OCI-LY7 (cell line): ENCODE measurements around the gene XDH. TPM values are rescaled to one million over a fixed set of nuclear protein-coding genes. Genes with fewer than 3 reads are reported as not detected.

Experiments
- BruUV-seq: library from RNA; stranded (reverse); fragments of 400-500 nt; replicated peaks from 2 replicates; lab custom pipeline; 2021; lab: Mats Ljungman, UMichigan
- CTCF ChIA-PET: fragments of 300-600 bp; sonication (Branson Sonifier 250); formaldehyde crosslinking; loops from one replicate; lab custom pipeline; 2022; ENCODE audit warnings: antibody characterized with exemption; ENCODE audit not compliant: unreplicated experiment; lab: Charles Lee
- POLR2A ChIA-PET: fragments of 300-600 bp; sonication (Branson Sonifier 250); formaldehyde crosslinking; loops from one replicate; lab custom pipeline; 2022; ENCODE audit warnings: antibody characterized with exemption; lab: Charles Lee
- DNase-seq: peaks from one replicate; pipeline ENCODE4 v3.0.0-alpha.2; 2015; ENCODE audit warnings: low spot score
- H2AFZ ChIP-seq: fragments of 200-600 bp; sonication (generic), shearing (Covaris generic); 2 replicates; pipeline ENCODE4 v1.6.1; 2014; ENCODE audit warnings: mild to moderate bottlenecking, antibody characterized with exemption, low read length, moderate library complexity
- H3K27ac ChIP-seq: fragments of 200-600 bp; sonication (generic); 2 replicates; pipeline ENCODE4 v1.5.1; 2014; ENCODE audit warnings: mixed run types, low read depth, mild to moderate bottlenecking, moderate library complexity, low read length, inconsistent platforms; ENCODE audit not compliant: poor library complexity, severe bottlenecking
- H3K36me3 ChIP-seq: fragments of 200-600 bp; sonication (generic); 2 replicates; pipeline ENCODE4 v1.6.1; 2014; ENCODE audit warnings: mild to moderate bottlenecking, antibody characterized with exemption, low read length, moderate library complexity, mixed read lengths; ENCODE audit not compliant: insufficient read depth
- H3K4me1 ChIP-seq: fragments of 200-600 bp; sonication (generic); 2 replicates; pipeline ENCODE4 v1.5.1; 2014; ENCODE audit warnings: mild to moderate bottlenecking, low read length; ENCODE audit not compliant: insufficient read depth, poor library complexity, severe bottlenecking
- H3K4me2 ChIP-seq: fragments of 200-600 bp; sonication (generic); 2 replicates; pipeline ENCODE4 v1.6.1; 2014; ENCODE audit warnings: mild to moderate bottlenecking, low read length
- H3K4me3 ChIP-seq: fragments of 200-600 bp; sonication (generic); 2 replicates; pipeline ENCODE4 v1.5.1; 2014; ENCODE audit warnings: mild to moderate bottlenecking, low read depth, low read length; ENCODE audit not compliant: poor library complexity, severe bottlenecking
- H3K79me2 ChIP-seq: fragments of 200-600 bp; sonication (generic); 2 replicates; pipeline ENCODE4 v1.6.1; 2016; ENCODE audit warnings: low read depth, mild to moderate bottlenecking, low read length, moderate library complexity, mixed read lengths; ENCODE audit not compliant: insufficient read depth
- H3K9me2 ChIP-seq: fragments of 200-600 bp; sonication (generic); 2 replicates; pipeline ENCODE4 v1.6.1; 2016; ENCODE audit warnings: mild to moderate bottlenecking, low read length, mixed read lengths; ENCODE audit not compliant: insufficient read depth
- H3K9me3 ChIP-seq: fragments of 200-600 bp; sonication (generic); 2 replicates; pipeline ENCODE4 v1.6.1; 2014; ENCODE audit warnings: mild to moderate bottlenecking, mixed run types, low read length, mixed read lengths
- H4K20me1 ChIP-seq: fragments of 200-600 bp; sonication (generic); 2 replicates; pipeline ENCODE4 v1.6.1; 2014; ENCODE audit warnings: mild to moderate bottlenecking, antibody characterized with exemption, low read length, moderate library complexity, mixed read lengths; ENCODE audit not compliant: insufficient read depth
- EZH2phosphoT487 ChIP-seq: fragments of 200-600 bp; sonication (generic); IDR thresholded peaks from 2 replicates; pipeline ENCODE4 v1.6.1; 2018; ENCODE audit warnings: low read depth, borderline replicate concordance, mild to moderate bottlenecking, mixed run types, antibody characterized with exemption, low read length, moderate library complexity, mixed read lengths
- intact Hi-C: fragments of 100-400 bp; cut with micrococcal nuclease; formaldehyde crosslinking; loops from one replicate; pipeline ENCODE4 v1.10.0; 2022; ENCODE audit not compliant: unreplicated experiment
- total RNA-seq, 2 experiments: library from RNA; depleted of rRNA in 1 of 2; stranded (reverse); fragments of >200 nt in 1 of 2; shearing (Covaris generic) in 1 of 2; gene quantifications; 2 replicates each; pipeline ENCODE4 v1.2.3, GENCODE V29; 2014 to 2022
- TF ChIP-seq, protein P1 (sequence below): fragments of 200-600 bp; sonication (generic); conservative IDR thresholded peaks from 2 replicates; pipeline ENCODE4 v1.5.1; 2014; ENCODE audit warnings: mild to moderate bottlenecking, antibody characterized with exemption, low read length, moderate library complexity, mixed read lengths

XDH gene
- total RNA-seq, 2 experiments from 2014 or later, result not detected

GRCh38 chr2:31319406-31320175, 95.0 kb downstream of the XDH start:
- H3K4me3 ChIP-seq, result no peak overlapping the region
- H3K9me3 ChIP-seq, result no peaks in the 10 kb centered on the region
- H2AFZ ChIP-seq, result peak overlapping the region; percentile 86
- intact Hi-C loops, result no loop called here
- peaks cover 40% of the 10 kb centered on the region for H3K4me1 ChIP-seq
- CTCF ChIA-PET, result no interaction called here
- no peaks in the 10 kb centered on the region for H4K20me1 ChIP-seq
- H3K36me3 ChIP-seq, result no peaks in the 10 kb centered on the region
- H3K79me2 ChIP-seq, result no peaks in the 10 kb centered on the region
- peak overlapping the region; percentile 22 for H3K4me2 ChIP-seq
- H3K9me2 ChIP-seq, result no peaks in the 10 kb centered on the region
- no peak overlapping the region for H3K27ac ChIP-seq
- TF ChIP-seq, protein P1, sequence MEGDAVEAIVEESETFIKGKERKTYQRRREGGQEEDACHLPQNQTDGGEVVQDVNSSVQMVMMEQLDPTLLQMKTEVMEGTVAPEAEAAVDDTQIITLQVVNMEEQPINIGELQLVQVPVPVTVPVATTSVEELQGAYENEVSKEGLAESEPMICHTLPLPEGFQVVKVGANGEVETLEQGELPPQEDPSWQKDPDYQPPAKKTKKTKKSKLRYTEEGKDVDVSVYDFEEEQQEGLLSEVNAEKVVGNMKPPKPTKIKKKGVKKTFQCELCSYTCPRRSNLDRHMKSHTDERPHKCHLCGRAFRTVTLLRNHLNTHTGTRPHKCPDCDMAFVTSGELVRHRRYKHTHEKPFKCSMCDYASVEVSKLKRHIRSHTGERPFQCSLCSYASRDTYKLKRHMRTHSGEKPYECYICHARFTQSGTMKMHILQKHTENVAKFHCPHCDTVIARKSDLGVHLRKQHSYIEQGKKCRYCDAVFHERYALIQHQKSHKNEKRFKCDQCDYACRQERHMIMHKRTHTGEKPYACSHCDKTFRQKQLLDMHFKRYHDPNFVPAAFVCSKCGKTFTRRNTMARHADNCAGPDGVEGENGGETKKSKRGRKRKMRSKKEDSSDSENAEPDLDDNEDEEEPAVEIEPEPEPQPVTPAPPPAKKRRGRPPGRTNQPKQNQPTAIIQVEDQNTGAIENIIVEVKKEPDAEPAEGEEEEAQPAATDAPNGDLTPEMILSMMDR, result no peak
- no peak for TF ChIP-seq EZH2phosphoT487
- POLR2A ChIA-PET, result interaction anchor here (1.2 kb wide), 1 partner anchor 632 kb away, joined by 3 read pairs; no protein-coding TSS in a partner anchor
- DNase-seq, result peak; percentile 38
- no TSS peak for BruUV-seq

GRCh38 chr2:31318361-31319336, 95.9 kb downstream of the XDH start:
- Histone ChIP-seq H3K9me2 (no peaks in the 10 kb centered on the region), H2AFZ (peak overlapping the region; percentile 86; the same call in 1 of the 2 replicates), H3K79me2 (no peaks in the 10 kb centered on the region), H3K4me3 (no peak overlapping the region), H4K20me1 (no peaks in the 10 kb centered on the region), H3K9me3 (no peaks in the 10 kb centered on the region), H3K4me1 (peaks cover 31% of the 10 kb centered on the region), H3K27ac (no peak overlapping the region), H3K36me3 (no peaks in the 10 kb centered on the region), H3K4me2 (peak overlapping the region; percentile 22)
- ChIA-PET CTCF (no interaction called here), POLR2A (interaction anchor here (0.6 to 1.2 kb wide), 4 partner anchors 17 to 660 kb away, joined by 3 read pairs; no protein-coding TSS in a partner anchor)
- intact Hi-C loops, result no loop called here
- TF ChIP-seq EZH2phosphoT487, result no peak
- TF ChIP-seq, protein P1, result no peak
- BruUV-seq, result no TSS peak
- DNase-seq, result peak; percentile 53
